Measurements from ENCODE around the gene FAM222B. TPM values are rescaled to one million over a fixed set of nuclear protein-coding genes. Genes with fewer than 3 reads are reported as not detected.
A peak's percentile ranks its signal among the peaks of the same experiment; 100 is the strongest.
"Not testable (repeated sequence)": the region's sequence is repeated elsewhere in the genome, so short reads cannot be mapped to it uniquely, and the experiment has no call there.

The FAM222B gene
- polyA plus RNA-seq, 1 experiment: 5.2 TPM

DNA sequence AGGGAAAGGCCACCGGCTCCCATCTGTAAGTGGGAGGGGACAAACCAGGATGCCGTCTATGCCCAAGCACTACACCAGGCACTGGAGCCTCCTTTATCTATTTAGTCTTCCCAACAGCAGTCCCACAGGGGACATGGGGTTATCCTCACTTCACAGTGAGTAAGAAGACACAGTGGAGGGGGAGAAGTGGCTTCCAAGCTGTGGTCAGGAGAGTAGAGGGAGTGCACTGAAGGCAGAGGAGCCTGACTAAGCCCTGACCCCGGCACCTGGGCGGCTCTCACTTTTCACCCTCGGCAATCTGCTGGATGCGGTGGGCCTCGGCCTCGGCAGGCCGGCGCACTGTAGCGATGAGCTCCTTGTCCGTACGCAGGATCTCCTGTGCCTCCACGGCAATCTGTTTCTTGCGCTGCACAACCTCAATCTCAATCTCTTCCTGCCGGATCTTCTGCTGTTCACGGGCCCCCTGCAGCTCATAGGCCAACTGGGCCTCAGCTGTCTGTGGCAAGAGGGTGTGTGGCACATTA, 39.0 kb upstream of the FAM222B start:
- no peak overlapping the region for H3K4me3 ChIP-seq (ENCODE audit: low read depth, low read length)
- CTCF ChIA-PET: interaction anchor here (0.6 to 1.5 kb wide), 5 partner anchors 10 to 173 kb away, joined by 3 to 8 read pairs (median 3); no protein-coding TSS in a partner anchor
- no peak for DNase-seq (ENCODE audit: low read depth)
- no peaks in the 10 kb centered on the region for H3K27me3 ChIP-seq (ENCODE audit: control insufficient read depth, insufficient read depth, low read length)
- peaks cover 55% of the 10 kb centered on the region for H3K36me3 ChIP-seq (ENCODE audit: control insufficient read depth, insufficient read depth, low read length)
- TF ChIP-seq CTCF (IDR thresholded peaks at IDR 0.05; ENCODE audit: insufficient read depth, low read depth, low read length): no peak
- POLR2A ChIA-PET: no interaction called here

GRCh38 chr17:28880572-28880945, 38.0 kb upstream of the FAM222B start:
- Histone ChIP-seq H3K27me3 (ENCODE audit: control insufficient read depth, insufficient read depth, low read length) (no peaks in the 10 kb centered on the region), H3K4me3 (ENCODE audit: low read depth, low read length) (no peak overlapping the region), H3K36me3 (ENCODE audit: control insufficient read depth, insufficient read depth, low read length) (peaks cover 50% of the 10 kb centered on the region)
- no peak for TF ChIP-seq CTCF (IDR thresholded peaks at IDR 0.05; ENCODE audit: insufficient read depth, low read depth, low read length)
- ChIA-PET POLR2A (no interaction called here), CTCF (interaction anchor here (0.6 to 1.4 kb wide), 3 partner anchors 117 to 154 kb away, joined by 3 read pairs; no protein-coding TSS in a partner anchor)
- no peak for DNase-seq (ENCODE audit: low read depth)

DNA sequence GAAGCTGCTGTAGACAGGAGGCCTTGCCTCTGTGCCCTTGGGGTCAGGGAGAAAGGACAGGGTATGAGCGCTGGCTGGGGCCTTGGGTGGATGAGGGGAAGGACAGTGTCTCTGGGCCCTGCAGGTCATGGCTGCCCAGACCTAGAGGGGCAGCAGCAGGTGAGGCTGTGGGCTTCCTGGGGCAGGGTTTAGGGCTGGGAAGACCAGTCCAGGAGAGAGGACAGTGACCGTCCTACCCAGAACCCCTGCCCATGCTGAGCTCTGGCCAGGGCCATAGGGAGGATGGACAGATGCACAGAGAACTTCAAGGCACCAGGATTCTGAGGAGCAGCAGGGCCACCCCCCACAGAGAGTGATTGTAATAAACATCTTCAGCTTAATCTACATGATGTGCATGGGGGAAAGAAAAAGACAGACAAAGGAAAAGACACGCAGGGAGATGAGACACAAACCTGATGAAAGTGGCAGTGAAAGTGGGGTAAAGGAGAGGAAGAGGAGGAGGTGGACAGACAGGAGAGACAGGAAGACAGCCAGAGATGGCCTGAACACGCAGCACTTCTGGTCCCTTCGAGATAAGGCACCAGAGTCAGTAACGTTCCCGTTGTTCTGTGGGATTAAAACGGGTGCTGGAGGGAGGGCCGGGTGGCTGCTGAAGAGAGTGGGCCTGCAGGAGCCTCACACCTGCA, 37.4 kb upstream of the FAM222B start:
- peaks cover 47% of the 10 kb centered on the region for H3K36me3 ChIP-seq (ENCODE audit: control insufficient read depth, insufficient read depth, low read length)
- CTCF ChIA-PET: interaction anchor here (0.6 to 2.4 kb wide), 6 partner anchors 11 to 154 kb away, joined by 3 to 17 read pairs (median 4); partner anchors contain the start of gene TLCD1
- no peak overlapping the region for H3K4me3 ChIP-seq (ENCODE audit: low read depth, low read length)
- H3K27me3 ChIP-seq (ENCODE audit: control insufficient read depth, insufficient read depth, low read length): no peaks in the 10 kb centered on the region
- DNase-seq (ENCODE audit: low read depth): no peak
- TF ChIP-seq CTCF (IDR thresholded peaks at IDR 0.05; ENCODE audit: insufficient read depth, low read depth, low read length): no peak
- POLR2A ChIA-PET: no interaction called here

DNA sequence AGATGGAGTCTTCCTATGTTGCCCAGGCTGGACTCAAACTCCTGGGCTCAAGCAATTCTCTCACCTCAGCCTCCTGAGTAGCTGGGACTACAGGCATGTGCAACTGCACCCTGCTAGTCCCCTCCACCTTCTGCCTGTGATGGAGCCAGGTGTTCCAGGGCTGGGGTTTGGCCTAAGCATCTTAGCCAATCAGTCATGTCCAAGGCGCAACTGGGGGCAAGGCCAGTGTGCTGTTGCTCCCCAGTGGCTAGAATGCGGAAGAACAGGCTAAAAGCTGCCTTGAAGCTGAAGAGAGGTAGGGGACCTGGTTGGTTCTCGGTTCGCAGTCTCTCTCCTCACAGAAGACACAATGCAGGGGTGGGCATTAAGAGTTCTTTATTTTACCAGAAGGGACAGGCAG, 36.4 kb upstream of the FAM222B start:
- CTCF ChIA-PET: interaction anchor here (0.6 to 2.4 kb wide), 9 partner anchors 12 to 153 kb away, joined by 3 to 17 read pairs (median 3); partner anchors contain the start of gene TLCD1
- POLR2A ChIA-PET: no interaction called here
- H3K36me3 ChIP-seq (ENCODE audit: control insufficient read depth, insufficient read depth, low read length): peaks cover 39% of the 10 kb centered on the region
- no peak overlapping the region for H3K4me3 ChIP-seq (ENCODE audit: low read depth, low read length)
- TF ChIP-seq CTCF (IDR thresholded peaks at IDR 0.05; ENCODE audit: insufficient read depth, low read depth, low read length): peak; percentile 59
- no peak for DNase-seq (ENCODE audit: low read depth)
- no peaks in the 10 kb centered on the region for H3K27me3 ChIP-seq (ENCODE audit: control insufficient read depth, insufficient read depth, low read length)

DNA sequence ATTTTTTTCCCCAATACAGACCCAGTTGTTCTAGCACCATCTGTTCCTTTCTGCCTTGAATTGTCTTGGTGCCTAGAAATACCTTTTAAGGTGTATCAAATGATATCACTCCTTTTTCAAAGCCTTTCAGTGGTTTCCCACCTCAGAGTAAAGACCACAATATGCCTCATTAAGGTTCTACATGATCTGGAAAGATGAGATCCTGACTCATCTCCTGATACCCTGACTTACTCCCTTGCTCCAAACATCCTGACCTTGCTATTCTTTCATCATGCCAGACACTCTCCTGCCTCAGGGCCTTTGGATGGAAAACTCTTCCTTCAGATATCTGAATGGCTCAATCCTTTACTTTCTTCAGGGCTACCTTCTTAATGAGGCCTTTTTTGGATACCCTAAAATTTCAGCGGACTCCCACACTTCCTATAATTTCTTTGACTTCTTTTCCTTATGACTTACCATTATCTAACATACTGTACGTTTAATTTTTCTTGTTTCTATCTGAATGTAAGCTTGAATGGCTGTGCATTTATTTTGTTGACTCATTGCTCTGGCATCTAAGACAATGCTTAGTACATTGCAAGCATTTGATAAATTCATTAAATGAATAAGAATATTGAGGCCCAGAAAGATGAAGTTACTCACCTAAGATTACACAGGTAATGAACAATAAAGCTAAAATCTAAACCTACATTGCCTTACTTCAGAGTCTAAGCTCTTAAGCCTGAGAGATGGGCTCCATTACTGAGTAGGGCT, 35.7 kb upstream of the FAM222B start:
- no peaks in the 10 kb centered on the region for H3K27me3 ChIP-seq (ENCODE audit: control insufficient read depth, insufficient read depth, low read length)
- peaks cover 35% of the 10 kb centered on the region for H3K36me3 ChIP-seq (ENCODE audit: control insufficient read depth, insufficient read depth, low read length)
- CTCF ChIA-PET: interaction anchor here (1.3 to 2.4 kb wide), 3 partner anchors 21 to 152 kb away, joined by 3 to 17 read pairs (median 11); partner anchors contain the start of gene TLCD1
- DNase-seq (ENCODE audit: low read depth): no peak
- H3K4me3 ChIP-seq (ENCODE audit: low read depth, low read length): no peak overlapping the region
- POLR2A ChIA-PET: no interaction called here
- no peak for TF ChIP-seq CTCF (IDR thresholded peaks at IDR 0.05; ENCODE audit: insufficient read depth, low read depth, low read length)

- DNase-seq (ENCODE audit: low read depth); H3K4me3 ChIP-seq (ENCODE audit: low read depth, low read length); POLR2A ChIA-PET; H3K27me3 ChIP-seq (ENCODE audit: control insufficient read depth, insufficient read depth, low read length): not testable (repeated sequence)
- peaks cover 28% of the 10 kb centered on the region for H3K36me3 ChIP-seq (ENCODE audit: control insufficient read depth, insufficient read depth, low read length)
- CTCF ChIA-PET: interaction anchor here (0.8 to 2.4 kb wide), 2 partner anchors 127 to 151 kb away, joined by 3 to 11 read pairs; partner anchors contain the start of gene TLCD1
These were observed 34.6 kb upstream of the FAM222B start for GRCh38 chr17:28877150-28877711.
